HepG2 (cell line): ENCODE data around the gene CRTC2. TPM values are rescaled to one million over a fixed set of nuclear protein-coding genes. Genes with fewer than 3 reads are reported as not detected.

Experiments used
- ARID4A ChIP-seq: sonication (generic); formaldehyde crosslinking; IDR thresholded peaks from 2 replicates; pipeline ENCODE4 v1.5.0; 2020; ENCODE audit warnings: mild to moderate bottlenecking, missing genetic modification reagents, borderline replicate concordance
- DMAP1 ChIP-seq: IDR thresholded peaks from 2 replicates; pipeline ENCODE4 v1.6.1; 2016
- DMTF1 ChIP-seq: sonication (generic); formaldehyde crosslinking; IDR thresholded peaks from 2 replicates; pipeline ENCODE4 v1.4.0; 2020; ENCODE audit warnings: mild to moderate bottlenecking, missing genetic modification reagents
- FOXA1 ChIP-seq, 2 experiments: fragments of 450-650 bp in 1 of 2; sonication (generic) in 1 of 2; formaldehyde crosslinking in 1 of 2; IDR thresholded peaks; 2 replicates each; pipeline versions ENCODE4 v1.4.0 to v1.6.1; 2016 to 2020; ENCODE audit warnings: missing genetic modification reagents in 1 of 2
- KDM5B ChIP-seq: sonication (generic); formaldehyde crosslinking; IDR thresholded peaks from 2 replicates; pipeline ENCODE4 v1.4.0; 2020; ENCODE audit warnings: missing genetic modification reagents, mild to moderate bottlenecking, borderline replicate concordance
- RARG ChIP-seq: sonication (generic); formaldehyde crosslinking; IDR thresholded peaks from 2 replicates; pipeline ENCODE4 v1.4.0; 2020; ENCODE audit warnings: low read depth, mild to moderate bottlenecking, missing genetic modification reagents
- ZBTB1 ChIP-seq: sonication (generic); formaldehyde crosslinking; IDR thresholded peaks from 2 replicates; pipeline ENCODE4 v1.4.0; 2020; ENCODE audit warnings: missing genetic modification reagents, borderline replicate concordance
- ZBTB25 ChIP-seq: IDR thresholded peaks from 2 replicates; pipeline ENCODE4 v1.6.1; 2018; ENCODE audit warnings: missing genetic modification reagents
- ZFY ChIP-seq: sonication (generic); formaldehyde crosslinking; IDR thresholded peaks from 2 replicates; pipeline ENCODE4 v1.4.0; 2020; ENCODE audit warnings: missing genetic modification reagents
- ZNF234 ChIP-seq: sonication (generic); formaldehyde crosslinking; conservative IDR thresholded peaks from 2 replicates; pipeline ENCODE4 v1.5.1; 2020; ENCODE audit warnings: mild to moderate bottlenecking, missing genetic modification reagents
- ZNF550 ChIP-seq: sonication (generic); formaldehyde crosslinking; IDR thresholded peaks from 2 replicates; pipeline ENCODE4 v1.4.0; 2020; ENCODE audit warnings: mild to moderate bottlenecking, missing genetic modification reagents, borderline replicate concordance
- ZNF740 ChIP-seq: sonication (generic); formaldehyde crosslinking; IDR thresholded peaks from 2 replicates; pipeline ENCODE4 v1.4.0; 2020; ENCODE audit warnings: missing genetic modification reagents
- ZNF770 ChIP-seq: sonication (generic); formaldehyde crosslinking; IDR thresholded peaks from 2 replicates; pipeline ENCODE4 v1.5.0; 2020; ENCODE audit warnings: mild to moderate bottlenecking, missing genetic modification reagents
- ZNF784 ChIP-seq: sonication (generic); formaldehyde crosslinking; IDR thresholded peaks from 2 replicates; pipeline ENCODE4 v1.5.1; 2020; ENCODE audit warnings: missing genetic modification reagents, mild to moderate bottlenecking, borderline replicate concordance
- polyA plus RNA-seq, 8 experiments: library from polyadenylated mRNA; depleted of rRNA in 3 of 8; stranded (reverse) in 7 of 8; unstranded in 1 of 8; fragments of >200 nt; fragmentation: Illumina TruSeq in 4 of 8; extraction: Trizol in 4 of 8; gene quantifications; 2 replicates each; pipeline versions ENCODE4 v1.2.1 to v1.2.3, GENCODE V29; 2011 to 2016; ENCODE audit warnings: low read depth in 4 of 8, missing spikeins in 1 of 8, mixed read lengths in 1 of 8; ENCODE audit not compliant: insufficient read depth in 1 of 8
- total RNA-seq, 5 experiments: library from RNA; depleted of rRNA; stranded (reverse); fragments of >200 nt; fragmentation: Illumina TruSeq; extraction: Trizol; gene quantifications; 2 replicates each; pipeline ENCODE4 v1.2.3, GENCODE V29; 2016; ENCODE audit warnings: low read depth in 1 of 5

Gene CRTC2
- total and polyA plus RNA-seq, 2 of the 13 experiments (the other 11 are each of a cell fraction or from before 2014, with no cell fraction given): 6.1 to 26.7 TPM

- TF ChIP-seq ZNF770 (CRISPR knock-in tag): 0 out of 2 replicates have a peak, but pooled peaks have one; percentile 17
- no peak for TF ChIP-seq ZBTB1 (CRISPR knock-in tag)
- TF ChIP-seq ARID4A: no peak
- TF ChIP-seq FOXA1 (IDR thresholded peaks at IDR 0.05): no peak
- peak; percentile 17; the same call in 1 of the 2 replicates for TF ChIP-seq FOXA1 (CRISPR knock-in tag; IDR thresholded peaks at IDR 0.05)
- TF ChIP-seq ZNF784 (CRISPR knock-in tag): no peak
- TF ChIP-seq DMTF1: no peak
- TF ChIP-seq ZNF550 (CRISPR knock-in tag): no peak
- 0 out of 2 replicates have a peak, but pooled peaks have one; percentile 33 for TF ChIP-seq ZBTB25
- 0 out of 2 replicates have a peak, but pooled peaks have one; percentile 2 for TF ChIP-seq DMAP1 (CRISPR knock-in tag)
- TF ChIP-seq ZFY (CRISPR knock-in tag): peak; percentile 57; the same call in 1 of the 2 replicates
- TF ChIP-seq KDM5B (CRISPR knock-in tag): no peak
- TF ChIP-seq ZNF740 (CRISPR knock-in tag): 0 out of 2 replicates have a peak, but pooled peaks have one; percentile 67
- TF ChIP-seq RARG (CRISPR knock-in tag): no peak
- TF ChIP-seq ZNF234 (CRISPR knock-in tag): no peak
Observed at GRCh38 chr1:153922076-153922971, 36.1 kb downstream of the CRTC2 start (continued).
